HepG2 (cell line): Measurements from ENCODE around the gene ARHGAP15. TPM values are rescaled to one million over a fixed set of nuclear protein-coding genes. Genes with fewer than 3 reads are reported as not detected.

Source experiments
- ATAC-seq: fragments of 200-7000 bp; cut with Tn5 transposase; 3 replicates; pipeline ENCODE4 v1.9.1; 2020; ENCODE audit warnings: mild to moderate bottlenecking, moderate library complexity
- BruUV-seq: library from RNA; stranded (reverse); fragments of 400-500 nt; replicated peaks from 2 replicates; lab custom pipeline; 2021; lab: Mats Ljungman, UMichigan
- CTCF ChIA-PET: fragments of 300-600 bp; formaldehyde crosslinking; extraction: SDS; loops from one replicate; lab custom pipeline; 2021; ENCODE audit warnings: low total read pairs, inconsistent platforms, low intra/inter-chr PET ratio; lab: Yijun Ruan, JAX
- POLR2A ChIA-PET: fragments of 350-600 bp; sonication (Branson Sonifier 250); formaldehyde crosslinking; loops from one replicate; lab custom pipeline; 2020; ENCODE audit warnings: antibody characterized with exemption, inconsistent platforms; lab: Yijun Ruan, JAX
- DNase-seq: peaks from one replicate; pipeline ENCODE4 v3.0.0-alpha.2; 2015; ENCODE audit warnings: low spot score
- FAIRE-seq: peaks from 3 replicates; lab custom pipeline; 2011; peaks lifted over from hg19 to GRCh38; lab: Jason Lieb, UNC
- H2AFZ ChIP-seq: one replicate; pipeline ENCODE4 v1.6.1; 2011; ENCODE audit warnings: low read length, inconsistent platforms
- H3K27ac ChIP-seq: fragments of 300-600 bp; 3 replicates; pipeline ENCODE4 v1.8.0; 2011; ENCODE audit warnings: mixed run types, mild to moderate bottlenecking, mixed read lengths, low read length, inconsistent platforms; ENCODE audit not compliant: insufficient read depth; ENCODE audit errors: extremely low read length
- H3K27me3 ChIP-seq, 2 experiments: fragments of 200-600 bp in 1 of 2; 2 replicates in 1 of 2; 3 replicates in 1 of 2; pipeline versions ENCODE4 v1.6.0 to v1.8.0; 2011; ENCODE audit warnings: low read length in 2 of 2, mild to moderate bottlenecking in 2 of 2, moderate library complexity in 2 of 2, inconsistent platforms in 1 of 2; ENCODE audit not compliant: insufficient read depth in 2 of 2, control insufficient read depth in 1 of 2
- H3K36me3 ChIP-seq, 2 experiments: fragments of 200-600 bp in 1 of 2; replicated peaks in 1 of 2; 2 replicates in 1 of 2; 3 replicates in 1 of 2; pipeline versions ENCODE4 v1.5.1 to v1.8.0; 2011; ENCODE audit warnings: low read length in 2 of 2, inconsistent platforms in 1 of 2; ENCODE audit not compliant: insufficient read depth in 2 of 2, control insufficient read depth in 1 of 2
- H3K4me1 ChIP-seq: 2 replicates; pipeline ENCODE4 v1.5.1; 2012; ENCODE audit warnings: low read length, inconsistent platforms; ENCODE audit not compliant: insufficient read depth
- H3K4me2 ChIP-seq: 2 replicates; pipeline ENCODE4 v1.6.0; 2011; ENCODE audit warnings: low read depth, low read length, inconsistent platforms
- H3K4me3 ChIP-seq, 3 experiments: fragments of 200-600 bp in 1 of 3; sonication (generic), shearing (Covaris generic) in 1 of 3; replicated peaks in 1 of 3; 2 replicates each; pipeline ENCODE4 v1.5.1; 2011 to 2016; ENCODE audit warnings: low read length in 3 of 3, inconsistent platforms in 2 of 3, low read depth in 2 of 3, mild to moderate bottlenecking in 2 of 3, control low read depth in 1 of 3, mixed read lengths in 1 of 3; ENCODE audit not compliant: insufficient read depth in 1 of 3
- H3K79me2 ChIP-seq: one replicate; pipeline ENCODE4 v1.6.1; 2011; ENCODE audit warnings: low read length, inconsistent platforms; ENCODE audit not compliant: insufficient read depth
- H3K9ac ChIP-seq: 2 replicates; pipeline ENCODE4 v1.6.0; 2011; ENCODE audit warnings: mild to moderate bottlenecking, low read depth, low read length, inconsistent platforms; ENCODE audit not compliant: insufficient read depth
- H3K9me3 ChIP-seq: 2 replicates; pipeline ENCODE4 v1.5.1; 2012; ENCODE audit warnings: mild to moderate bottlenecking, low read length
- H4K20me1 ChIP-seq: 2 replicates; pipeline ENCODE4 v1.6.0; 2011; ENCODE audit warnings: inconsistent platforms, mild to moderate bottlenecking, low read length, moderate library complexity; ENCODE audit not compliant: insufficient read depth
- NR0B2 ChIP-seq: sonication (generic); formaldehyde crosslinking; IDR thresholded peaks from 2 replicates; pipeline ENCODE4 v1.4.0; 2020; ENCODE audit warnings: mild to moderate bottlenecking, missing genetic modification reagents
- ZNF256 ChIP-seq: sonication (generic); formaldehyde crosslinking; conservative IDR thresholded peaks from 2 replicates; pipeline ENCODE4 v1.4.0; 2020; ENCODE audit warnings: missing genetic modification reagents
- ZNF407 ChIP-seq: sonication (generic); formaldehyde crosslinking; IDR thresholded peaks from one replicate; pipeline ENCODE4 v1.5.1; 2020; ENCODE audit warnings: mild to moderate bottlenecking, missing genetic modification reagents; ENCODE audit errors: not compliant biosample characterization
- WGBS: methylation state at CpG from one replicate; pipeline ENCODE4 v1.1.6; 2017; ENCODE audit warnings: low lambda C conversion rate; 5-methylcytosine and 5-hydroxymethylcytosine counted together
- in situ Hi-C: cut with HindIII; loops from 2 replicates; pipeline ENCODE4 v1.10.0; 2017; ENCODE audit warnings: low pct_unique_long_range_greater_than_20kb; ENCODE audit not compliant: extremely low pct_ligation_motif_present
- intact Hi-C: fragments of 100-400 bp; cut with micrococcal nuclease; formaldehyde crosslinking; loops from one replicate; pipeline ENCODE4 v1.10.0; 2022; ENCODE audit not compliant: unreplicated experiment
- polyA plus RNA-seq, 8 experiments: library from polyadenylated mRNA; depleted of rRNA in 3 of 8; stranded (reverse) in 7 of 8; unstranded in 1 of 8; fragments of >200 nt; fragmentation: Illumina TruSeq in 4 of 8; extraction: Trizol in 4 of 8; gene quantifications; 2 replicates each; pipeline versions ENCODE4 v1.2.1 to v1.2.3, GENCODE V29; 2011 to 2016; ENCODE audit warnings: low read depth in 4 of 8, missing spikeins in 1 of 8, mixed read lengths in 1 of 8; ENCODE audit not compliant: insufficient read depth in 1 of 8
- total RNA-seq, 5 experiments: library from RNA; depleted of rRNA; stranded (reverse); fragments of >200 nt; fragmentation: Illumina TruSeq; extraction: Trizol; gene quantifications; 2 replicates each; pipeline ENCODE4 v1.2.3, GENCODE V29; 2016; ENCODE audit warnings: low read depth in 1 of 5

Gene ARHGAP15
- total and polyA plus RNA-seq, 2 of the 13 experiments (the other 11 are each of a cell fraction or from before 2014, with no cell fraction given) = 0.04 TPM; not detected in 1

- TF ChIP-seq ZNF407 = no peak
- TF ChIP-seq, all 625 proteins: peak for 0
Observed at GRCh38 chr2:143572421-143572820, 443.2 kb downstream of the ARHGAP15 start (continued).

- Histone ChIP-seq H3K36me3 (no peaks in the 10 kb centered on the region), H3K4me3 (no peak overlapping the region), H3K27ac (no peak overlapping the region), H3K9ac (no peak overlapping the region), H3K79me2 (no peaks in the 10 kb centered on the region), H4K20me1 (no peaks in the 10 kb centered on the region), H3K27me3 (no peaks in the 10 kb centered on the region), H3K4me2 (no peak overlapping the region), H2AFZ (no peak overlapping the region), H3K9me3 (no peaks in the 10 kb centered on the region), H3K4me1 (no peaks in the 10 kb centered on the region)
- DNase-seq (no peak), ATAC-seq (no peak), FAIRE-seq (no peak)
- in situ Hi-C loops = no loop called here
- ChIA-PET POLR2A (no interaction called here), CTCF (no interaction called here)
- BruUV-seq = no TSS peak
- intact Hi-C loops = no loop called here
- WGBS = 0% methylated on average over 1 of the region's 1 CpG
- no peak for TF ChIP-seq ZNF256 (CRISPR knock-in tag)
- no peak for TF ChIP-seq ZNF407
- no peak for TF ChIP-seq NR0B2 (CRISPR knock-in tag)
Observed at GRCh38 chr2:143574069-143574468, 444.9 kb downstream of the ARHGAP15 start.
